ENCODE measurements around the gene KCNG2. TPM values are rescaled to one million over a fixed set of nuclear protein-coding genes. Genes with fewer than 3 reads are reported as not detected.

KCNG2 gene
- total RNA-seq (2014; rRNA removed; shearing (Covaris generic)): not detected in 2 replicates

GRCh38 chr18:79797518-79798345, at the start of gene KCNG2:
TSS of gene KCNG2 (plus strand) at chr18:79797938. CDS start at chr18:79863668, 65,730 bp downstream.

Other genes starting within 250 kb of the KCNG2 start
- 13.9 and 17.0 TPM in 2 replicates for gene CTDP1, start 118.1 kb upstream of the KCNG2 start, total RNA-seq (2014; rRNA removed; shearing (Covaris generic))
- gene SLC66A2, start 153.7 kb downstream of the KCNG2 start, total RNA-seq (2014; rRNA removed; shearing (Covaris generic)): 16.9 and 18.4 TPM in 2 replicates
- gene HSBP1L1, start 166.7 kb downstream of the KCNG2 start, total RNA-seq (2014; rRNA removed; shearing (Covaris generic)): not detected in 2 replicates
- gene TXNL4A, start 190.6 kb downstream of the KCNG2 start, total RNA-seq (2014; rRNA removed; shearing (Covaris generic)): 68.0 and 75.9 TPM in 2 replicates
- gene RBFA, start 236.5 kb downstream of the KCNG2 start, total RNA-seq (2014; rRNA removed; shearing (Covaris generic)): 35.0 and 42.6 TPM in 2 replicates

Data from A375 (cell line).